ENCODE results near the gene LENG8.

GRCh38 chr19:54425382-54425723, 23.6 kb upstream of the LENG8 start:
- TF ChIP-seq EZH2 (IDR thresholded peaks at IDR 0.05; ENCODE audit: insufficient read depth, low read length), result no peak
- TF ChIP-seq, protein P1, sequence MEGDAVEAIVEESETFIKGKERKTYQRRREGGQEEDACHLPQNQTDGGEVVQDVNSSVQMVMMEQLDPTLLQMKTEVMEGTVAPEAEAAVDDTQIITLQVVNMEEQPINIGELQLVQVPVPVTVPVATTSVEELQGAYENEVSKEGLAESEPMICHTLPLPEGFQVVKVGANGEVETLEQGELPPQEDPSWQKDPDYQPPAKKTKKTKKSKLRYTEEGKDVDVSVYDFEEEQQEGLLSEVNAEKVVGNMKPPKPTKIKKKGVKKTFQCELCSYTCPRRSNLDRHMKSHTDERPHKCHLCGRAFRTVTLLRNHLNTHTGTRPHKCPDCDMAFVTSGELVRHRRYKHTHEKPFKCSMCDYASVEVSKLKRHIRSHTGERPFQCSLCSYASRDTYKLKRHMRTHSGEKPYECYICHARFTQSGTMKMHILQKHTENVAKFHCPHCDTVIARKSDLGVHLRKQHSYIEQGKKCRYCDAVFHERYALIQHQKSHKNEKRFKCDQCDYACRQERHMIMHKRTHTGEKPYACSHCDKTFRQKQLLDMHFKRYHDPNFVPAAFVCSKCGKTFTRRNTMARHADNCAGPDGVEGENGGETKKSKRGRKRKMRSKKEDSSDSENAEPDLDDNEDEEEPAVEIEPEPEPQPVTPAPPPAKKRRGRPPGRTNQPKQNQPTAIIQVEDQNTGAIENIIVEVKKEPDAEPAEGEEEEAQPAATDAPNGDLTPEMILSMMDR (IDR thresholded peaks at IDR 0.05; ENCODE audit: insufficient read depth, low read depth, low read length), result no peak

Measured in astrocyte (in vitro differentiated cells and primary cell).